Suprapubic skin (tissue), 4 donors: ENCODE measurements around the gene CNMD.

Experiments
- POLR2A ChIP-seq, 2 donors: fragments of 450-650 bp; IDR thresholded peaks; one replicate each; pipeline ENCODE4 v1.6.1; 2017; ENCODE audit warnings: antibody characterized with exemption in 2 of 2, mild to moderate bottlenecking in 2 of 2, moderate library complexity in 2 of 2
- POLR2AphosphoS5 ChIP-seq, 3 donors: sonication (generic); formaldehyde crosslinking; IDR thresholded peaks; one replicate each; pipeline ENCODE4 v1.6.1; 2017; ENCODE audit warnings: antibody characterized with exemption in 3 of 3
- TF ChIP-seq, protein P1 (sequence below), 2 donors: fragments of 200-600 bp in 1 of 2; fragments of 450-650 bp in 1 of 2; sonication (generic) in 1 of 2; IDR thresholded peaks; one replicate each; pipeline ENCODE4 v1.5.1; 2016 to 2019; ENCODE audit warnings: antibody characterized with exemption in 2 of 2, mild to moderate bottlenecking in 1 of 2, moderate library complexity in 1 of 2

DNA sequence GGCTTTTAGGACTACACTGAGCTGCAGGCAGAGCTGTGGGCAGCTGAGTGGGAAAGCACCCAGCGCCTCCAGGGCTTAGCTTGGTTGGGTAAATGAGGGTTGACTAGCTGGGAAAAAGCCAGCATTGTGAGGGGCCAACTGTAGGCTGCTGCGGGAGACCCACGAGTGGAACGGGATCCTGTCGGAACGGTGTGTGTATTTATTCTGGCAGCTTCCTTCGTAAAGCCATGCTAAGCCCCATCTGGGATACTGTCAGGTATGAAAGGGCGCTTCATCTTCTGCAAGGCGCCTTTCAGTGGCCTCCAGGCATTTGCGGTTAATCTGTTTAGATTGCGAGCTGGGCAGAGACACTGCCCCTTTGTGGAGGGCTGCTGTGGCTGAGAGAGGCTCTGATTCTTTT is 39.5 kb upstream of the CNMD start:
- TF ChIP-seq, protein P1, sequence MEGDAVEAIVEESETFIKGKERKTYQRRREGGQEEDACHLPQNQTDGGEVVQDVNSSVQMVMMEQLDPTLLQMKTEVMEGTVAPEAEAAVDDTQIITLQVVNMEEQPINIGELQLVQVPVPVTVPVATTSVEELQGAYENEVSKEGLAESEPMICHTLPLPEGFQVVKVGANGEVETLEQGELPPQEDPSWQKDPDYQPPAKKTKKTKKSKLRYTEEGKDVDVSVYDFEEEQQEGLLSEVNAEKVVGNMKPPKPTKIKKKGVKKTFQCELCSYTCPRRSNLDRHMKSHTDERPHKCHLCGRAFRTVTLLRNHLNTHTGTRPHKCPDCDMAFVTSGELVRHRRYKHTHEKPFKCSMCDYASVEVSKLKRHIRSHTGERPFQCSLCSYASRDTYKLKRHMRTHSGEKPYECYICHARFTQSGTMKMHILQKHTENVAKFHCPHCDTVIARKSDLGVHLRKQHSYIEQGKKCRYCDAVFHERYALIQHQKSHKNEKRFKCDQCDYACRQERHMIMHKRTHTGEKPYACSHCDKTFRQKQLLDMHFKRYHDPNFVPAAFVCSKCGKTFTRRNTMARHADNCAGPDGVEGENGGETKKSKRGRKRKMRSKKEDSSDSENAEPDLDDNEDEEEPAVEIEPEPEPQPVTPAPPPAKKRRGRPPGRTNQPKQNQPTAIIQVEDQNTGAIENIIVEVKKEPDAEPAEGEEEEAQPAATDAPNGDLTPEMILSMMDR (IDR thresholded peaks at IDR 0.05), result no peak
- TF ChIP-seq POLR2AphosphoS5 (IDR thresholded peaks at IDR 0.05) (no peak), POLR2A (IDR thresholded peaks at IDR 0.05) (no peak)
